ENCODE measurements around the gene REM1.

REM1 gene

GRCh38 chr20:31523361-31524283 is 48.5 kb downstream of the REM1 start:
- peak; percentile 90 for DNase-seq

GRCh38 chr20:31527266-31527665 is 52.2 kb downstream of the REM1 start:
- no peak for DNase-seq
